ENCODE data around the gene CBFA2T3.

The CBFA2T3 gene

GRCh38 chr16:88851616-88852015 is 125.4 kb downstream of the CBFA2T3 start:
- Histone ChIP-seq H3K36me3 (ENCODE audit: insufficient read depth, low read length) (no peaks in the 10 kb centered on the region), H3K4me1 (ENCODE audit: insufficient read depth, low read length) (no peaks in the 10 kb centered on the region; the same call in 1 of the 2 replicates), H3K9ac (ENCODE audit: low read depth, low read length) (no peak overlapping the region), H3K9me3 (ENCODE audit: control insufficient read depth, insufficient read depth, low read length) (no peaks in the 10 kb centered on the region)

GRCh38 chr16:88850531-88851199 is 126.3 kb downstream of the CBFA2T3 start:
- no peak overlapping the region for H3K9ac ChIP-seq (ENCODE audit: low read depth, low read length)
- H3K4me1 ChIP-seq (ENCODE audit: insufficient read depth, low read length): no peaks in the 10 kb centered on the region
- H3K9me3 ChIP-seq (ENCODE audit: control insufficient read depth, insufficient read depth, low read length): no peaks in the 10 kb centered on the region
- H3K36me3 ChIP-seq (ENCODE audit: insufficient read depth, low read length): no peaks in the 10 kb centered on the region

GRCh38 chr16:88848557-88848956 is 128.4 kb downstream of the CBFA2T3 start:
- Histone ChIP-seq H3K9me3 (ENCODE audit: control insufficient read depth, insufficient read depth, low read length) (no peaks in the 10 kb centered on the region), H3K4me1 (ENCODE audit: insufficient read depth, low read length) (no peaks in the 10 kb centered on the region), H3K9ac (ENCODE audit: low read depth, low read length) (no peak overlapping the region), H3K36me3 (ENCODE audit: insufficient read depth, low read length) (no peaks in the 10 kb centered on the region)

GRCh38 chr16:88847654-88848053 is 129.4 kb downstream of the CBFA2T3 start:
- Histone ChIP-seq H3K9me3 (ENCODE audit: control insufficient read depth, insufficient read depth, low read length) (no peaks in the 10 kb centered on the region), H3K36me3 (ENCODE audit: insufficient read depth, low read length) (no peaks in the 10 kb centered on the region), H3K9ac (ENCODE audit: low read depth, low read length) (no peak overlapping the region), H3K4me1 (ENCODE audit: insufficient read depth, low read length) (no peaks in the 10 kb centered on the region)

GRCh38 chr16:88846088-88846487 is 130.9 kb downstream of the CBFA2T3 start:
- H3K9me3 ChIP-seq (ENCODE audit: control insufficient read depth, insufficient read depth, low read length): no peaks in the 10 kb centered on the region

GRCh38 chr16:88844419-88845036 is 132.5 kb downstream of the CBFA2T3 start:
- H3K36me3 ChIP-seq (ENCODE audit: insufficient read depth, low read length): no peaks in the 10 kb centered on the region
- no peaks in the 10 kb centered on the region for H3K4me1 ChIP-seq (ENCODE audit: insufficient read depth, low read length)
- H3K9ac ChIP-seq (ENCODE audit: low read depth, low read length): no peak overlapping the region
- no peaks in the 10 kb centered on the region for H3K9me3 ChIP-seq (ENCODE audit: control insufficient read depth, insufficient read depth, low read length)

More at GRCh38 chr16:88846088-88846487, 130.9 kb downstream of the CBFA2T3 start:
- no peaks in the 10 kb centered on the region for H3K36me3 ChIP-seq (ENCODE audit: insufficient read depth, low read length)
- H3K9ac ChIP-seq (ENCODE audit: low read depth, low read length): no peak overlapping the region
- no peaks in the 10 kb centered on the region for H3K4me1 ChIP-seq (ENCODE audit: insufficient read depth, low read length)

GRCh38 chr16:88843256-88843655 is 133.8 kb downstream of the CBFA2T3 start:
- no peak overlapping the region for H3K9ac ChIP-seq (ENCODE audit: low read depth, low read length)

GRCh38 chr16:88842806-88843205 is 134.2 kb downstream of the CBFA2T3 start:
- Histone ChIP-seq H3K9ac (ENCODE audit: low read depth, low read length) (no peak overlapping the region), H3K36me3 (ENCODE audit: insufficient read depth, low read length) (no peaks in the 10 kb centered on the region), H3K4me1 (ENCODE audit: insufficient read depth, low read length) (no peaks in the 10 kb centered on the region), H3K9me3 (ENCODE audit: control insufficient read depth, insufficient read depth, low read length) (no peaks in the 10 kb centered on the region)

More at GRCh38 chr16:88843256-88843655, 133.8 kb downstream of the CBFA2T3 start:
- no peaks in the 10 kb centered on the region for H3K4me1 ChIP-seq (ENCODE audit: insufficient read depth, low read length)
- no peaks in the 10 kb centered on the region for H3K36me3 ChIP-seq (ENCODE audit: insufficient read depth, low read length)
- no peaks in the 10 kb centered on the region for H3K9me3 ChIP-seq (ENCODE audit: control insufficient read depth, insufficient read depth, low read length)

GRCh38 chr16:88842308-88842756 is 134.7 kb downstream of the CBFA2T3 start:
- no peaks in the 10 kb centered on the region for H3K9me3 ChIP-seq (ENCODE audit: control insufficient read depth, insufficient read depth, low read length)
- no peaks in the 10 kb centered on the region for H3K36me3 ChIP-seq (ENCODE audit: insufficient read depth, low read length)
- no peaks in the 10 kb centered on the region for H3K4me1 ChIP-seq (ENCODE audit: insufficient read depth, low read length)
- no peak overlapping the region for H3K9ac ChIP-seq (ENCODE audit: low read depth, low read length)

- no peaks in the 10 kb centered on the region for H3K4me1 ChIP-seq (ENCODE audit: insufficient read depth, low read length)
- H3K9ac ChIP-seq (ENCODE audit: low read depth, low read length): no peak overlapping the region
- H3K36me3 ChIP-seq (ENCODE audit: insufficient read depth, low read length): no peaks in the 10 kb centered on the region
- H3K9me3 ChIP-seq (ENCODE audit: control insufficient read depth, insufficient read depth, low read length): no peaks in the 10 kb centered on the region
These were observed 135.3 kb downstream of the CBFA2T3 start for GRCh38 chr16:88841521-88842307.

- no peaks in the 10 kb centered on the region for H3K4me1 ChIP-seq (ENCODE audit: insufficient read depth, low read length)
- H3K36me3 ChIP-seq (ENCODE audit: insufficient read depth, low read length): no peaks in the 10 kb centered on the region
- no peaks in the 10 kb centered on the region for H3K9me3 ChIP-seq (ENCODE audit: control insufficient read depth, insufficient read depth, low read length)
- H3K9ac ChIP-seq (ENCODE audit: low read depth, low read length): no peak overlapping the region
These were observed 136.3 kb downstream of the CBFA2T3 start for GRCh38 chr16:88840600-88841215.

GRCh38 chr16:88839745-88840599 is 137.0 kb downstream of the CBFA2T3 start:
- H3K9ac ChIP-seq (ENCODE audit: low read depth, low read length): no peak overlapping the region
- H3K4me1 ChIP-seq (ENCODE audit: insufficient read depth, low read length): no peaks in the 10 kb centered on the region
- no peaks in the 10 kb centered on the region for H3K36me3 ChIP-seq (ENCODE audit: insufficient read depth, low read length)
- H3K9me3 ChIP-seq (ENCODE audit: control insufficient read depth, insufficient read depth, low read length): no peaks in the 10 kb centered on the region

- H3K36me3 ChIP-seq (ENCODE audit: insufficient read depth, low read length): no peaks in the 10 kb centered on the region
- H3K9me3 ChIP-seq (ENCODE audit: control insufficient read depth, insufficient read depth, low read length): no peaks in the 10 kb centered on the region
- H3K4me1 ChIP-seq (ENCODE audit: insufficient read depth, low read length): no peaks in the 10 kb centered on the region
- H3K9ac ChIP-seq (ENCODE audit: low read depth, low read length): no peak overlapping the region
These were observed 137.9 kb downstream of the CBFA2T3 start for GRCh38 chr16:88839026-88839529.
